NCI-H69 (cell line): ENCODE results near the gene ANKRD52.
A peak's percentile ranks its signal among the peaks of the same experiment; 100 is the strongest.
"Not testable (repeated sequence)": the region's sequence is repeated elsewhere in the genome, so short reads cannot be mapped to it uniquely, and the experiment has no call there.

ENCODE experiments used
- DNase-seq: peaks from one replicate; lab custom pipeline; 2025; lab: John Stamatoyannopoulos, UW

The ANKRD52 gene

GRCh38 chr12:56258068-56258819, at the start of gene ANKRD52:
TSS of gene ANKRD52 (minus strand) at chr12:56258384. CDS start at chr12:56258269, 115 bp downstream.
- DNase-seq = peak; percentile 87

- DNase-seq = no peak
These were observed 49.2 kb upstream of the ANKRD52 start for GRCh38 chr12:56307221-56307965.

GRCh38 chr12:56304872-56305590, 46.8 kb upstream of the ANKRD52 start:
- DNase-seq = no peak

GRCh38 chr12:56304276-56304675, 46.1 kb upstream of the ANKRD52 start:
- no peak for DNase-seq

GRCh38 chr12:56300644-56301464, 42.7 kb upstream of the ANKRD52 start:
- no peak for DNase-seq

GRCh38 chr12:56299853-56300643, 41.9 kb upstream of the ANKRD52 start, which contains the start of gene CS:
TSS of gene CS (minus strand) at chr12:56300330. CDS start at chr12:56300201, 129 bp downstream.
- peak; percentile 100 for DNase-seq

- DNase-seq = peak; percentile 61
These were observed 41.2 kb upstream of the ANKRD52 start for GRCh38 chr12:56299308-56299852.

- no peak for DNase-seq
These were observed 40.6 kb upstream of the ANKRD52 start for GRCh38 chr12:56298828-56299227.

- no peak for DNase-seq
These were observed 39.2 kb upstream of the ANKRD52 start for GRCh38 chr12:56297400-56297799.

- DNase-seq = no peak
These were observed 38.1 kb upstream of the ANKRD52 start for GRCh38 chr12:56296295-56296694.

- no peak for DNase-seq
These were observed 35.6 kb upstream of the ANKRD52 start for GRCh38 chr12:56293795-56294194.

- DNase-seq = no peak
These were observed 30.7 kb upstream of the ANKRD52 start for GRCh38 chr12:56288705-56289387.

GRCh38 chr12:56286044-56286830, 28.1 kb upstream of the ANKRD52 start:
- DNase-seq = no peak

GRCh38 chr12:56284263-56284662, 26.1 kb upstream of the ANKRD52 start:
- not testable (repeated sequence) for DNase-seq

GRCh38 chr12:56282579-56282978, 24.4 kb upstream of the ANKRD52 start:
- no peak for DNase-seq

GRCh38 chr12:56282030-56282429, 23.8 kb upstream of the ANKRD52 start:
- DNase-seq = no peak

GRCh38 chr12:56280849-56281248, 22.7 kb upstream of the ANKRD52 start:
- no peak for DNase-seq

- no peak for DNase-seq
These were observed 20.7 kb upstream of the ANKRD52 start for GRCh38 chr12:56278905-56279304.

GRCh38 chr12:56274299-56274698, 16.1 kb upstream of the ANKRD52 start:
- no peak for DNase-seq
